OCI-LY3 (cell line): ENCODE results near the gene KIF23.

Experiments
- CTCF ChIP-seq: fragments of 200-600, 300-600 bp; sonication (generic); IDR thresholded peaks from 2 replicates; pipeline ENCODE4 v1.5.1; 2014; ENCODE audit warnings: antibody characterized with exemption, low read length, low read depth
- EZH2phosphoT487 ChIP-seq: fragments of 200-600 bp; shearing (Covaris generic); IDR thresholded peaks from 2 replicates; pipeline ENCODE4 v1.6.1; 2018; ENCODE audit warnings: antibody characterized with exemption, mixed run types, low read depth

- no peak for TF ChIP-seq EZH2phosphoT487
- no peak for TF ChIP-seq CTCF
Observed at GRCh38 chr15:69457304-69458280, 43.4 kb downstream of the KIF23 start.
